GM12878 (cell line): Measurements from ENCODE around the gene CYP26C1. TPM values are rescaled to one million over a fixed set of nuclear protein-coding genes. Genes with fewer than 3 reads are reported as not detected.

Experiments
- ATAC-seq: fragments of 200-7000 bp; cut with Tn5 transposase; 3 replicates; pipeline ENCODE4 v1.9.1; 2020; ENCODE audit warnings: mild to moderate bottlenecking, moderate library complexity
- BruUV-seq: library from RNA; stranded (reverse); fragments of 400-500 nt; replicated peaks from 2 replicates; lab custom pipeline; 2021; lab: Mats Ljungman, UMichigan
- CTCF ChIA-PET: fragments of 300-600 bp; sonication (Branson Sonifier 250); formaldehyde crosslinking; extraction: SDS; loops from one replicate; lab custom pipeline; 2021; ENCODE audit warnings: inconsistent platforms; lab: Yijun Ruan, JAX
- POLR2A ChIA-PET: fragments of 350-600 bp; formaldehyde crosslinking; extraction: SDS; loops from one replicate; lab custom pipeline; 2021; ENCODE audit warnings: inconsistent platforms; lab: Charles Lee
- RAD21 ChIA-PET: fragments of 300-600 bp; sonication (Branson Sonifier 250); formaldehyde crosslinking; loops from one replicate; lab custom pipeline; 2023; ENCODE audit warnings: antibody characterized with exemption; ENCODE audit not compliant: unreplicated experiment; lab: Charles Lee
- SMC1A ChIA-PET: fragments of 300-600 bp; sonication (Branson Sonifier 250); formaldehyde crosslinking; loops from one replicate; lab custom pipeline; 2023; ENCODE audit not compliant: unreplicated experiment, uncharacterized antibody; lab: Charles Lee
- DNase-seq: peaks from one replicate; pipeline ENCODE4 v3.0.0-alpha.2; 2011; ENCODE audit warnings: low read depth, low spot score
- FAIRE-seq: peaks from 3 replicates; lab custom pipeline; 2011; peaks lifted over from hg19 to GRCh38; lab: Jason Lieb, UNC
- H2AFZ ChIP-seq: 2 replicates; pipeline ENCODE4 v1.6.0; 2011; ENCODE audit warnings: low read depth, low read length, control low read depth; ENCODE audit not compliant: control insufficient read depth
- H3K27ac ChIP-seq: 2 replicates; pipeline ENCODE4 v1.5.1; 2011; ENCODE audit warnings: control low read depth; ENCODE audit not compliant: control insufficient read depth, insufficient read depth
- H3K27me3 ChIP-seq, 2 experiments: replicated peaks in 1 of 2; 2 replicates each; pipeline versions ENCODE4 v1.6.0 to v1.6.1; 2011; ENCODE audit warnings: low read length in 1 of 2; ENCODE audit not compliant: control insufficient read depth in 2 of 2, insufficient read depth in 2 of 2
- H3K36me3 ChIP-seq, 2 experiments: 2 replicates each; pipeline ENCODE4 v1.5.1; 2011; ENCODE audit warnings: low read length in 1 of 2; ENCODE audit not compliant: control insufficient read depth in 2 of 2, insufficient read depth in 2 of 2
- H3K4me1 ChIP-seq: 2 replicates; pipeline ENCODE4 v1.6.1; 2011; ENCODE audit warnings: mild to moderate bottlenecking, low read length, moderate library complexity, mixed read lengths; ENCODE audit not compliant: control insufficient read depth, insufficient read depth
- H3K4me2 ChIP-seq: 2 replicates; pipeline ENCODE4 v1.6.0; 2011; ENCODE audit warnings: control low read depth; ENCODE audit not compliant: control insufficient read depth, insufficient read depth
- H3K4me3 ChIP-seq: fragments of 200-600 bp; sonication (generic); 2 replicates; pipeline ENCODE4 v1.5.1; 2016
- H3K79me2 ChIP-seq: 2 replicates; pipeline ENCODE4 v1.6.0; 2011; ENCODE audit warnings: low read length; ENCODE audit not compliant: control insufficient read depth, insufficient read depth
- H3K9ac ChIP-seq: 2 replicates; pipeline ENCODE4 v1.8.0; 2011; ENCODE audit warnings: low read length, control low read depth, mixed read lengths; ENCODE audit not compliant: control insufficient read depth, insufficient read depth
- H3K9me3 ChIP-seq: replicated peaks from 3 replicates; pipeline ENCODE4 v1.5.1; 2011; ENCODE audit warnings: mild to moderate bottlenecking, low read length; ENCODE audit not compliant: control insufficient read depth, insufficient read depth
- H4K20me1 ChIP-seq: 2 replicates; pipeline ENCODE4 v1.6.0; 2011; ENCODE audit not compliant: control insufficient read depth, insufficient read depth
- DPF2 ChIP-seq: fragments of 450-650 bp; IDR thresholded peaks from 2 replicates; pipeline ENCODE4 v1.6.1; 2017; ENCODE audit warnings: mild to moderate bottlenecking
- EP300 ChIP-seq, 2 experiments: fragments of 150-350 bp in 1 of 2; IDR thresholded peaks; 2 replicates each; pipeline ENCODE4 v1.6.1; 2011 to 2012; ENCODE audit warnings: low read depth in 2 of 2, low read length in 2 of 2, borderline replicate concordance in 1 of 2, improper control_type of control experiment in 1 of 2, inconsistent platforms in 1 of 2; ENCODE audit not compliant: control insufficient read depth in 1 of 2
- JUNB ChIP-seq: IDR thresholded peaks from 2 replicates; pipeline ENCODE4 v1.6.1; 2016; ENCODE audit warnings: antibody characterized with exemption, mild to moderate bottlenecking
- NFIC ChIP-seq: IDR thresholded peaks from 2 replicates; pipeline ENCODE4 v1.6.1; 2012; ENCODE audit warnings: low read depth, mild to moderate bottlenecking, inconsistent platforms, low read length, moderate library complexity
- NR2C1 ChIP-seq: fragments of 450-650 bp; IDR thresholded peaks from 2 replicates; pipeline ENCODE4 v1.6.1; 2017; ENCODE audit warnings: antibody characterized with exemption, mild to moderate bottlenecking, moderate library complexity
- RBBP5 ChIP-seq: fragments of 200-600 bp; sonication (generic); conservative IDR thresholded peaks from 2 replicates; pipeline ENCODE4 v1.6.1; 2016
- SMARCA5 ChIP-seq: fragments of 450-650 bp; IDR thresholded peaks from 2 replicates; pipeline ENCODE4 v1.6.1; 2017; ENCODE audit warnings: mild to moderate bottlenecking
- WGBS: methylation state at CpG from one replicate; pipeline ENCODE4 v1.1.6; 2016; ENCODE audit warnings: low lambda C conversion rate; ENCODE audit not compliant: insufficient replicate concordance, insufficient coverage; ENCODE audit errors: missing lambda C conversion rate; 5-methylcytosine and 5-hydroxymethylcytosine counted together
- in situ Hi-C: fragments of 300-500 bp; cut with MboI; formaldehyde crosslinking; loops from 9 replicates; pipeline ENCODE4 v1.14.3; 2018; ENCODE audit warnings: mixed read lengths
- intact Hi-C: fragments of 100-400 bp; cut with micrococcal nuclease; formaldehyde crosslinking; loops from one replicate; pipeline ENCODE4 v1.14.2; 2022; ENCODE audit not compliant: unreplicated experiment
- polyA plus RNA-seq, 11 experiments: library from polyadenylated mRNA; depleted of rRNA in 4 of 11; unstranded in 6 of 11; stranded (reverse) in 5 of 11; fragments of >200 nt; fragmentation: Nextera tagmentation in 4 of 11; fragmentation: Illumina TruSeq in 1 of 11; extraction: Ambion mirVana in 4 of 11; extraction: Trizol in 1 of 11; gene quantifications; 1 replicate in 1 of 11; 2 replicates in 10 of 11; pipeline versions ENCODE4 v1.2.1 to v1.2.3, GENCODE V29; 2011 to 2016; ENCODE audit warnings: inconsistent platforms in 2 of 11, missing spikeins in 2 of 11, low read depth in 1 of 11
- total RNA-seq, 4 experiments: library from RNA; depleted of rRNA in 3 of 4; stranded (reverse); fragments of >200 nt in 3 of 4; fragmentation: Illumina TruSeq in 1 of 4; extraction: Trizol in 1 of 4; gene quantifications; 2 replicates each; pipeline versions ENCODE4 v1.2.1 to v1.2.3, GENCODE V29; 2013 to 2021
- TF ChIP-seq, protein P1 (sequence below): fragments of 450-650 bp; formaldehyde crosslinking; IDR thresholded peaks from 2 replicates; pipeline ENCODE4 v1.4.0; 2022; ENCODE audit warnings: mild to moderate bottlenecking, moderate library complexity
- TF ChIP-seq, protein P2 (sequence below): fragments of 450-650 bp; IDR thresholded peaks from 2 replicates; pipeline ENCODE4 v1.6.1; 2017; ENCODE audit warnings: mild to moderate bottlenecking, moderate library complexity

Gene CYP26C1
- total and polyA plus RNA-seq, 10 of the 15 experiments (the other 5 are each of a cell fraction or from before 2014, with no cell fraction given): under 0.01 to 0.08 TPM; not detected in 8

DNA sequence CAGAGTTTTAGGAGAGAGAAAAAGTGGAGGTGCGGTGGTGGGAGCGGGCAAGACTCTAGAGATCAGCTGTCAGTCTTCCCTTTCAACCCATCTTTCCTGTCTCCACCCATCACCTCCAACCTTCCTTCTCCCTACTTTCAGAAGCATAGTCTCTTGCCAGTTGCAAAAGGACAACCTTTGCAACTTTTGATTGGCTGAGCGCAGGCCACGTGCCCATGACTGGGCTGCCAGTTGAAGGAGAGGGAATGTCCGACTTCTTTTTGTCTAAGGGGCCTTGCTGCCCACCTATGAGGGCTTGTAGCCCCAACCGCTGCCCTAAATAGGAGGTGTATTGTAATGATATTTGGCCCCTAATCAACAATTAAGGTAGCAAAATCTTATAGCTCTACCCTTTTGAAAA, 25.7 kb downstream of the CYP26C1 start:
- H2AFZ ChIP-seq: no peak overlapping the region
- H3K79me2 ChIP-seq: no peaks in the 10 kb centered on the region
- no peaks in the 10 kb centered on the region for H3K9me3 ChIP-seq
- FAIRE-seq (no peak), DNase-seq (no peak), ATAC-seq (no peak)
- CTCF ChIA-PET: interaction anchor here (1.3 kb wide), 1 partner anchor 29 kb away, joined by 3 read pairs; no protein-coding TSS in a partner anchor
- intact Hi-C loops (no loop called here), in situ Hi-C loops (no loop called here)
- no peak overlapping the region for H3K4me3 ChIP-seq
- TF ChIP-seq NR2C1: no peak
- POLR2A ChIA-PET: no interaction called here
- whole genome bisulfite sequencing: 45% methylated on average over 6 of the region's 6 CpGs
- no peaks in the 10 kb centered on the region; a peak in 1 of 4 replicates for H3K27me3 ChIP-seq
- H3K36me3 ChIP-seq: no peaks in the 10 kb centered on the region
- no peaks in the 10 kb centered on the region for H4K20me1 ChIP-seq
- peaks cover 5% of the 10 kb centered on the region; the same call in 1 of the 2 replicates for H3K4me1 ChIP-seq
- SMC1A ChIA-PET: interaction anchor here (0.8 to 1.3 kb wide), 3 partner anchors 24 to 396 kb away, joined by 3 to 4 read pairs (median 3); partner anchors contain the start of gene MYOF
- no peak overlapping the region for H3K9ac ChIP-seq
- no peak overlapping the region for H3K27ac ChIP-seq
- no peak overlapping the region for H3K4me2 ChIP-seq
- BruUV-seq: no TSS peak
- RAD21 ChIA-PET: interaction anchor here (1.9 kb wide), 1 partner anchor 20 kb away, joined by 4 read pairs; no protein-coding TSS in a partner anchor

DNA sequence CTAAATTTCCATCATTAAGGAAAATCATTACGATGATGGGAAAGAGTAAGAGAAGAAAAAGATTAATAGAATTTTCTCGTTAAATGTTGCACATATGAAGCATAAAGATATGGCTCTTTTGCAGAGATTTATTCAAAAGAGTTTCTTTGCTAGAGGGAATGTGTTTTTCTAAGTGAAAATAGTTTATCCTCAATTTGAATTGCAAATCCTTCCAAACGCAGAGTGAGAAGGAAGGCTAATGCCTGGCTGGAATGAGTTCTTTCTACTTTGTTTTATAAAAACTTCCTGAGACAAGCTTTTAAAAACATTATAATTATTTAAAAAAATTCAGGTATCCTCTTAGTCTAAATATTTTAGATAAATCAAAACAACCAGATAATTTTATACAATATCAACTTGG, 27.2 kb downstream of the CYP26C1 start:
- no peak overlapping the region for H3K4me2 ChIP-seq
- H2AFZ ChIP-seq: no peak overlapping the region
- in situ Hi-C loops: no loop called here
- WGBS: 47% methylated on average over 3 of the region's 3 CpGs
- no TSS peak for BruUV-seq
- no peaks in the 10 kb centered on the region for H3K9me3 ChIP-seq
- FAIRE-seq (no peak), DNase-seq (no peak), ATAC-seq (no peak)
- no peaks in the 10 kb centered on the region for H4K20me1 ChIP-seq
- POLR2A ChIA-PET: interaction anchor here (0.7 kb wide), 1 partner anchor 17 kb away, joined by 4 read pairs; no protein-coding TSS in a partner anchor
- peaks cover 5% of the 10 kb centered on the region; the same call in 1 of the 2 replicates for H3K4me1 ChIP-seq
- H3K9ac ChIP-seq: no peak overlapping the region
- H3K79me2 ChIP-seq: no peaks in the 10 kb centered on the region
- no peaks in the 10 kb centered on the region for H3K36me3 ChIP-seq
- SMC1A ChIA-PET: no interaction called here
- H3K27me3 ChIP-seq: no peaks in the 10 kb centered on the region; a peak in 1 of 4 replicates
- intact Hi-C loops: no loop called here
- H3K4me3 ChIP-seq: no peak overlapping the region
- CTCF ChIA-PET: interaction anchor here (1.3 to 1.4 kb wide), 2 partner anchors 201 to 262 kb away, joined by 3 read pairs; no protein-coding TSS in a partner anchor
- no peak overlapping the region for H3K27ac ChIP-seq
- RAD21 ChIA-PET: interaction anchor here (1.9 kb wide), 1 partner anchor 18 kb away, joined by 4 read pairs; no protein-coding TSS in a partner anchor
- TF ChIP-seq NFIC (no peak), EP300 (IDR thresholded peaks at IDR 0.05; ENCODE audit: borderline replicate concordance in 1 of 2, control insufficient read depth in 1 of 2, low read depth in 2 of 2, low read length in 2 of 2) (no peak), RBBP5 (no peak), SMARCA5 (no peak), DPF2 (no peak), JUNB (no peak)
- TF ChIP-seq, protein P1, sequence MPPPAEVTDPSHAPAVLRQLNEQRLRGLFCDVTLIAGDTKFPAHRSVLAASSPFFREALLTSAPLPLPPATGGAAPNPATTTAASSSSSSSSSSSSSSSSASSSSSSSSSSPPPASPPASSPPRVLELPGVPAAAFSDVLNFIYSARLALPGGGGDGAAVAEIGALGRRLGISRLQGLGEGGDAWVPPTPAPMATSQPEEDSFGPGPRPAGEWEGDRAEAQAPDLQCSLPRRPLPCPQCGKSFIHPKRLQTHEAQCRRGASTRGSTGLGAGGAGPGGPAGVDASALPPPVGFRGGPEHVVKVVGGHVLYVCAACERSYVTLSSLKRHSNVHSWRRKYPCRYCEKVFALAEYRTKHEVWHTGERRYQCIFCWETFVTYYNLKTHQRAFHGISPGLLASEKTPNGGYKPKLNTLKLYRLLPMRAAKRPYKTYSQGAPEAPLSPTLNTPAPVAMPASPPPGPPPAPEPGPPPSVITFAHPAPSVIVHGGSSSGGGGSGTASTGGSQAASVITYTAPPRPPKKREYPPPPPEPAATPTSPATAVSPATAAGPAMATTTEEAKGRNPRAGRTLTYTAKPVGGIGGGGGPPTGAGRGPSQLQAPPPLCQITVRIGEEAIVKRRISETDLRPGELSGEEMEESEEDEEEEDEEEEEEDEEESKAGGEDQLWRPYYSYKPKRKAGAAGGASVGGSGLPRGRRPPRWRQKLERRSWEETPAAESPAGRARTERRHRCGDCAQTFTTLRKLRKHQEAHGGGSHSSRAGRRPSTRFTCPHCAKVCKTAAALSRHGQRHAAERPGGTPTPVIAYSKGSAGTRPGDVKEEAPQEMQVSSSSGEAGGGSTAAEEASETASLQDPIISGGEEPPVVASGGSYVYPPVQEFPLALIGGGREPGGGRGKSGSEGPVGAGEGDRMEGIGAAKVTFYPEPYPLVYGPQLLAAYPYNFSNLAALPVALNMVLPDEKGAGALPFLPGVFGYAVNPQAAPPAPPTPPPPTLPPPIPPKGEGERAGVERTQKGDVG: no peak
- TF ChIP-seq, protein P2, sequence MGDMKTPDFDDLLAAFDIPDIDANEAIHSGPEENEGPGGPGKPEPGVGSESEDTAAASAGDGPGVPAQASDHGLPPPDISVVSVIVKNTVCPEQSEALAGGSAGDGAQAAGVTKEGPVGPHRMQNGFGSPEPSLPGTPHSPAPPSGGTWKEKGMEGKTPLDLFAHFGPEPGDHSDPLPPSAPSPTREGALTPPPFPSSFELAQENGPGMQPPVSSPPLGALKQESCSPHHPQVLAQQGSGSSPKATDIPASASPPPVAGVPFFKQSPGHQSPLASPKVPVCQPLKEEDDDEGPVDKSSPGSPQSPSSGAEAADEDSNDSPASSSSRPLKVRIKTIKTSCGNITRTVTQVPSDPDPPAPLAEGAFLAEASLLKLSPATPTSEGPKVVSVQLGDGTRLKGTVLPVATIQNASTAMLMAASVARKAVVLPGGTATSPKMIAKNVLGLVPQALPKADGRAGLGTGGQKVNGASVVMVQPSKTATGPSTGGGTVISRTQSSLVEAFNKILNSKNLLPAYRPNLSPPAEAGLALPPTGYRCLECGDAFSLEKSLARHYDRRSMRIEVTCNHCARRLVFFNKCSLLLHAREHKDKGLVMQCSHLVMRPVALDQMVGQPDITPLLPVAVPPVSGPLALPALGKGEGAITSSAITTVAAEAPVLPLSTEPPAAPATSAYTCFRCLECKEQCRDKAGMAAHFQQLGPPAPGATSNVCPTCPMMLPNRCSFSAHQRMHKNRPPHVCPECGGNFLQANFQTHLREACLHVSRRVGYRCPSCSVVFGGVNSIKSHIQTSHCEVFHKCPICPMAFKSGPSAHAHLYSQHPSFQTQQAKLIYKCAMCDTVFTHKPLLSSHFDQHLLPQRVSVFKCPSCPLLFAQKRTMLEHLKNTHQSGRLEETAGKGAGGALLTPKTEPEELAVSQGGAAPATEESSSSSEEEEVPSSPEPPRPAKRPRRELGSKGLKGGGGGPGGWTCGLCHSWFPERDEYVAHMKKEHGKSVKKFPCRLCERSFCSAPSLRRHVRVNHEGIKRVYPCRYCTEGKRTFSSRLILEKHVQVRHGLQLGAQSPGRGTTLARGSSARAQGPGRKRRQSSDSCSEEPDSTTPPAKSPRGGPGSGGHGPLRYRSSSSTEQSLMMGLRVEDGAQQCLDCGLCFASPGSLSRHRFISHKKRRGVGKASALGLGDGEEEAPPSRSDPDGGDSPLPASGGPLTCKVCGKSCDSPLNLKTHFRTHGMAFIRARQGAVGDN: no peak
